Right cardiac atrium (tissue), 5 donors: ENCODE measurements around the gene TOM1. TPM values are rescaled to one million over a fixed set of nuclear protein-coding genes. Genes with fewer than 3 reads are reported as not detected.

Source experiments
- ATAC-seq, 2 donors: fragments of 200-7000 bp; cut with Tn5 transposase; one replicate each; pipeline versions ENCODE4 v1.8.0 to v1.9.1; 2020; ENCODE audit warnings: moderate library complexity in 2 of 2, mild to moderate bottlenecking in 1 of 2
- DNase-seq, 3 donors: peaks; one replicate each; pipeline ENCODE4 v3.0.0-alpha.2; 2020
- H3K27ac ChIP-seq: one replicate; pipeline ENCODE4 v1.5.1; 2013; ENCODE audit warnings: mild to moderate bottlenecking, low read length, control low read depth, moderate library complexity
- H3K27me3 ChIP-seq: one replicate; pipeline ENCODE4 v1.6.1; 2013; ENCODE audit not compliant: control insufficient read depth, insufficient read depth
- H3K4me1 ChIP-seq: one replicate; pipeline ENCODE4 v1.6.1; 2013; ENCODE audit warnings: low read length; ENCODE audit not compliant: control insufficient read depth, insufficient read depth
- H3K4me3 ChIP-seq: one replicate; pipeline ENCODE4 v1.5.1; 2013; ENCODE audit warnings: low read length, control low read depth
- H3K9me3 ChIP-seq: one replicate; pipeline ENCODE4 v1.6.1; 2013; ENCODE audit warnings: low read length; ENCODE audit not compliant: control insufficient read depth
- WGBS: extraction: QIAGEN DNeasy Blood & Tissue Kit; methylation state at CpG from one replicate; pipeline ENCODE4 v1.1.7; 2013; 5-methylcytosine and 5-hydroxymethylcytosine counted together
- intact Hi-C, 4 donors: fragments of 100-400 bp; cut with DNase I; formaldehyde crosslinking; loops; one replicate each; pipeline versions ENCODE4 v1.11.0 to v1.14.0; 2022 to 2023
- polyA plus RNA-seq: library from polyadenylated mRNA; stranded (reverse); fragments of 200-250 nt; gene quantifications from one replicate; pipeline ENCODE4 v1.2.3, GENCODE V29; 2013
- total RNA-seq, 4 donors: library from RNA; stranded (reverse); fragmentation: NEBNext Ultra II Directional; extraction: Animal tissue kit (Norgen Biotek cat#: 25700); gene quantifications; one replicate each; pipeline ENCODE4 v1.2.1, GENCODE V29; 2021
- donor health status: healthy with polysubstance abuse.
- donor health status: DM: no; HTN: yes; CAD: no.
- donor health status: DM: no; HTN: no; CAD: no.
- donor health status: DM: no; HTN: yes; CAD: no; lungs with severe emphysema.
- donor health status: DM: yes; HTN: yes; CAD: no.

The TOM1 gene
- total and polyA plus RNA-seq, 5 donors, result 54.0 to 75.9 (median 55.9) TPM

GRCh38 chr22:35335936-35336781 is 36.5 kb downstream of the TOM1 start:
- DNase-seq, result peak in 2 of 3 donors; percentile 72 to 78
- no peak overlapping the region for H3K4me3 ChIP-seq
- no peaks in the 10 kb centered on the region for H3K9me3 ChIP-seq
- H3K27ac ChIP-seq, result peak overlapping the region; percentile 37
- WGBS, result 71% methylated on average over 12 of the region's 12 CpGs
- intact Hi-C loops, result no loop called here
- ATAC-seq, result peak; percentile 39 to 59
- no peaks in the 10 kb centered on the region for H3K4me1 ChIP-seq
- H3K27me3 ChIP-seq, result no peaks in the 10 kb centered on the region

- intact Hi-C loops, result no loop called here
- WGBS, result 94% methylated on average over 4 of the region's 4 CpGs
These were observed 38.2 kb downstream of the TOM1 start for GRCh38 chr22:35337932-35338331.

DNA sequence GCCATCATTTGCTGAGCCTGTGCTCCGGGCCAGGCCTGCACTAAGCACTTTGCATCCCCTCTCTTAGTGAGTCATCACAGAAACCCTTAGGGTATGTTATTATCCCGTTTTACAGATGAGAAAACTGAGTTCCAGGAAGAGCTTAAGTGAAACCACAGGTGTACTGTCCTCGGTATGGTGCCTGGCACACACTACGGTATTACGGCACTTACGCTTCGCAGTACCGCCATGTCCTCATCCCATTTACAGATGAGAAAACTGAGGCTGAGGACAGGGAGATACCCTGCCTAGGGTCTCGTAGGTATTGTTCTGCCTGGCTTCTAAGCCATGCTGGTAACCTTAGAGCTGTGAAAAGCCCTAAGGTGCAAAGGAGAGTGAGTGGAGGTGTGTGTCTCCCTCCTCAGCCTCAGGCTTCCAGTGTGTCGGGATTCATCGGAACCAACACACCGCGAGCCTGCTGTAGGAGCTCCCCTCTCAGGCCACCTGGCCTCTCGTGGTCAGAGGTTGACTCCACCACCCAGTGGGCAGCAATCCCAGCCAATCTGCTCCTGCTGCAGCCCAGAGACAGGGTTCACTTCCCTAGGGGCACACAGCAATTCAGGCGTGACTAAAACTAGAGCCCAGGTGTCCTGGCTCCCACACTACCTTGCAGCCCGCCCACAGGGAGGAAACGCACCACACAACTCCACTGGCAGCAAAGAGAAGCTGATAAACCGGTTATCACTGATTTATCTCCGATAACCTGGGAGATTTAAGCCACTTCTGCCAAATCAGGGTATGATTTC is 41.6 kb downstream of the TOM1 start:
- Histone ChIP-seq H3K27me3 (no peaks in the 10 kb centered on the region), H3K4me3 (no peak overlapping the region), H3K27ac (no peak overlapping the region), H3K9me3 (no peaks in the 10 kb centered on the region), H3K4me1 (no peaks in the 10 kb centered on the region)
- intact Hi-C loops, result no loop called here
- ATAC-seq (no peak), DNase-seq (peak in 2 of 3 donors; percentile 12 to 31)
- 92% methylated on average over 19 of the region's 19 CpGs for WGBS

More at GRCh38 chr22:35337932-35338331, 38.2 kb downstream of the TOM1 start:
- Histone ChIP-seq H3K9me3 (no peaks in the 10 kb centered on the region), H3K27ac (no peak overlapping the region), H3K27me3 (no peaks in the 10 kb centered on the region), H3K4me3 (no peak overlapping the region), H3K4me1 (no peaks in the 10 kb centered on the region)
- peak in 2 of 3 donors; percentile 2 to 46 for DNase-seq
- ATAC-seq, result no peak

- H3K4me3 ChIP-seq, result no peak overlapping the region
- no peaks in the 10 kb centered on the region for H3K9me3 ChIP-seq
- intact Hi-C loops, result no loop called here
- DNase-seq (peak in 1 of 3 donors; percentile 33), ATAC-seq (no peak)
- WGBS, result 94% methylated on average over 4 of the region's 4 CpGs
- H3K27me3 ChIP-seq, result no peaks in the 10 kb centered on the region
- no peaks in the 10 kb centered on the region for H3K4me1 ChIP-seq
- H3K27ac ChIP-seq, result no peak overlapping the region
These were observed 42.7 kb downstream of the TOM1 start for GRCh38 chr22:35342390-35342789.

DNA sequence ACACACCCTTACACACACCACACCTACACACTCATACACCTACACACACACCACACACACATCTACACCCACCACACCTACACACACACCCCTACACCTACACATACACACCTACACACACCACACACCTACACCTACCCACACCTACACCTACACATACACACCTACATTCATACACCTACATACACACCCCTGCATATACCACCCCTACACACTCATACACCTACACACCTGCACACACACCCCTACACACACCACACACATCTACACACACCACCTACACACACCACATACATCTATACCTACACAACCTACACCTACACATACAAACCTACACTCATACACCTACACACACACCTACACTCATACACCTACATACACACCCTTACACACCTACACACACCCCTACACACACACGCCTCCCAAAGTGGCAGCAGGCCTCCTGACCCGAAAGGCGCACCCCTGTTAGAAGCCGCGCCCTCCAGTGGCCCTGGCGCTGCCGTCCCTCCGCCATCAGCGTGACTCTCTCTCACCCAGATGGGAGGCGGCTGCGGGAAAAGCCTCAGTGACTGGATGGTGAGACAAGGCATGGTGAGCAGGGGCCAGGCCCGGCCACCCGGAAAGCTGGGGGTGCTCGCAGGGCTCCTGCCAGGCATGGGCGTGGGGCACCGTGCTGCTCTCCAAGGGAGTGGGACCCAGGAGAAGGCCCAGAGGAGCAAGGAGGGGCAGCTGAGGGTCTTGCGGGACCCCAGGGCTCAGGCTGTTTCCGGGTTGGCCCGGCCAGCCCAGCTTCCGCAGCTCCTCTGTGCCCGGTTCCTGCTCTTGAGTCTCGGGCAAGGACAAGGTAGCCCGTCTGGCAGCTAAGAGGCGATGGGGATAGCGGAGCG is 44.2 kb downstream of the TOM1 start:
- H3K27ac ChIP-seq, result no peak overlapping the region
- H3K4me3 ChIP-seq, result no peak overlapping the region
- no peak for ATAC-seq
- WGBS, result 96% methylated on average over 26 of the region's 26 CpGs
- DNase-seq, result peak in 1 of 3 donors; percentile 49
- H3K4me1 ChIP-seq, result no peaks in the 10 kb centered on the region
- intact Hi-C loops, result no loop called here
- no peaks in the 10 kb centered on the region for H3K27me3 ChIP-seq
- no peaks in the 10 kb centered on the region for H3K9me3 ChIP-seq

- Histone ChIP-seq H3K4me1 (no peaks in the 10 kb centered on the region), H3K27me3 (no peaks in the 10 kb centered on the region), H3K9me3 (no peaks in the 10 kb centered on the region), H3K27ac (no peak overlapping the region), H3K4me3 (no peak overlapping the region)
- no peak for DNase-seq
- ATAC-seq, result no peak
- WGBS, result 89% methylated on average over 14 of the region's 14 CpGs
- intact Hi-C loops, result no loop called here
These were observed 45.4 kb downstream of the TOM1 start for GRCh38 chr22:35344956-35345690.

- Histone ChIP-seq H3K4me1 (peaks cover 2% of the 10 kb centered on the region), H3K27ac (no peak overlapping the region), H3K27me3 (no peaks in the 10 kb centered on the region), H3K9me3 (no peaks in the 10 kb centered on the region), H3K4me3 (no peak overlapping the region)
- 92% methylated on average over 11 of the region's 11 CpGs for WGBS
- peak in 1 of 3 donors; percentile 42 for DNase-seq
- no peak for ATAC-seq
- intact Hi-C loops, result no loop called here
These were observed 46.3 kb downstream of the TOM1 start for GRCh38 chr22:35345808-35346505.

DNA sequence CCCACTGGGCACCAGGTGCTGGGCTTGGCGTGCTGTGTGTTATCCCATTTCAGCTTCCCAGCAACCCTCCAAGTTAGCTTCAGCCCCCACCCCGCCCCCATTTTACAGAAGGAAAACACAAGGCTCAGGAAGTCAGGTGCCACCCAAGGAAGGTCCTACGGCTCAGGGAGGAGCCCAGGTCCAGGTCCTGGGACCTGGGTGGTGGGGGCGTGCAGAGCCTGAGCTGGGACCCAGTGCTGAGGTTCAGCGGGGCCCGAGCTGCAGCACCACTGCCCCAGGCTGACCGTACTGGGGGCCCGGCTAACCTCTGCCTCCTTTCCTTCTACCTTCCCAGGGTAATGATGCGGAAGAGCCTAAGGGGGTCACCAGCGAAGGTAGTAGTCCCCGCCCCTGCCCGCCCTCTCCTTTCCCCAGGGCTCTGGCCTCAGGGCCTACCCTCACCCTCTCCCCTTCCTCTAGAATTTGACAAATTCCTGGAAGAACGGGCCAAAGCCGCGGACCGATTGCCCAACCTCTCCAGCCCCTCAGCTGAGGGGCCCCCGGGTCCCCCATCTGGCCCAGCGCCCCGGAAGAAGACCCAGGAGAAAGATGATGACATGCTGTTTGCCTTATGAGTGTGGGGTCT is 47.0 kb downstream of the TOM1 start:
- ATAC-seq, result no peak
- intact Hi-C loops, result no loop called here
- 84% methylated on average over 19 of the region's 19 CpGs for whole genome bisulfite sequencing
- Histone ChIP-seq H3K4me1 (peaks cover 2% of the 10 kb centered on the region), H3K4me3 (no peak overlapping the region), H3K27me3 (no peaks in the 10 kb centered on the region), H3K9me3 (no peaks in the 10 kb centered on the region), H3K27ac (no peak overlapping the region)
- peak in 1 of 3 donors; percentile 62 for DNase-seq

- Histone ChIP-seq H3K4me1 (peaks cover 2% of the 10 kb centered on the region), H3K9me3 (no peaks in the 10 kb centered on the region), H3K27me3 (no peaks in the 10 kb centered on the region), H3K27ac (no peak overlapping the region), H3K4me3 (no peak overlapping the region)
- DNase-seq (peak in 1 of 3 donors; percentile 53), ATAC-seq (no peak)
- intact Hi-C loops, result no loop called here
- 88% methylated on average over 10 of the region's 10 CpGs for WGBS
These were observed 47.8 kb downstream of the TOM1 start for GRCh38 chr22:35347462-35347861.
